Measurements from ENCODE around the gene DCLK1. TPM values are rescaled to one million over a fixed set of nuclear protein-coding genes. Genes with fewer than 3 reads are reported as not detected.

DCLK1 gene
- total RNA-seq, 1 experiment from 2014 or later: 2.2 TPM

- Histone ChIP-seq H3K4me3 (no peak overlapping the region), H3K27me3 (replicated peaks) (no peaks in the 10 kb centered on the region), H3K4me1 (replicated peaks) (peaks cover 6% of the 10 kb centered on the region), H3K9me3 (replicated peaks) (no peaks in the 10 kb centered on the region), H3K36me3 (no peaks in the 10 kb centered on the region), H3K27ac (no peak overlapping the region)
- peak in 1 of 2 experiments; percentile 20 for DNase-seq (ENCODE audit: low read depth in 1 of 2, low spot score in 2 of 2)
Observed at GRCh38 chr13:35789335-35790165, 341.6 kb downstream of the DCLK1 start.

- no peak overlapping the region for H3K27ac ChIP-seq
- peaks cover 6% of the 10 kb centered on the region for H3K4me1 ChIP-seq (replicated peaks)
- no peaks in the 10 kb centered on the region for H3K36me3 ChIP-seq
- no peak for DNase-seq (ENCODE audit: low read depth in 1 of 2, low spot score in 2 of 2)
- no peak overlapping the region for H3K4me3 ChIP-seq
- no peaks in the 10 kb centered on the region for H3K9me3 ChIP-seq (replicated peaks)
- no peaks in the 10 kb centered on the region for H3K27me3 ChIP-seq (replicated peaks)
Observed at GRCh38 chr13:35787937-35788336, 343.2 kb downstream of the DCLK1 start.

- Histone ChIP-seq H3K36me3 (no peaks in the 10 kb centered on the region), H3K27me3 (replicated peaks) (no peaks in the 10 kb centered on the region), H3K9me3 (replicated peaks) (no peaks in the 10 kb centered on the region), H3K4me1 (replicated peaks) (no peaks in the 10 kb centered on the region), H3K27ac (no peak overlapping the region), H3K4me3 (no peak overlapping the region)
- no peak for DNase-seq (ENCODE audit: low read depth in 1 of 2, low spot score in 2 of 2)
Observed at GRCh38 chr13:35785576-35786303, 345.4 kb downstream of the DCLK1 start.

- no peak overlapping the region for H3K27ac ChIP-seq
- H3K9me3 ChIP-seq (replicated peaks): no peaks in the 10 kb centered on the region
- no peaks in the 10 kb centered on the region for H3K36me3 ChIP-seq
- no peaks in the 10 kb centered on the region for H3K4me1 ChIP-seq (replicated peaks)
- no peak overlapping the region for H3K4me3 ChIP-seq
- DNase-seq (ENCODE audit: low read depth in 1 of 2, low spot score in 2 of 2): no peak
- H3K27me3 ChIP-seq (replicated peaks): no peaks in the 10 kb centered on the region
Observed at GRCh38 chr13:35784286-35784951, 346.8 kb downstream of the DCLK1 start.

- no peaks in the 10 kb centered on the region for H3K36me3 ChIP-seq
- H3K27me3 ChIP-seq (replicated peaks): no peaks in the 10 kb centered on the region
- DNase-seq (ENCODE audit: low read depth in 1 of 2, low spot score in 2 of 2): no peak
- no peaks in the 10 kb centered on the region for H3K4me1 ChIP-seq (replicated peaks)
- no peak overlapping the region for H3K4me3 ChIP-seq
- H3K27ac ChIP-seq: no peak overlapping the region
- no peaks in the 10 kb centered on the region for H3K9me3 ChIP-seq (replicated peaks)
Observed at GRCh38 chr13:35782793-35783192, 348.4 kb downstream of the DCLK1 start.

GRCh38 chr13:35781036-35782000, 349.9 kb downstream of the DCLK1 start:
- no peak for DNase-seq (ENCODE audit: low read depth in 1 of 2, low spot score in 2 of 2)
- Histone ChIP-seq H3K4me1 (replicated peaks) (no peaks in the 10 kb centered on the region), H3K27ac (no peak overlapping the region), H3K4me3 (no peak overlapping the region), H3K36me3 (no peaks in the 10 kb centered on the region), H3K27me3 (replicated peaks) (no peaks in the 10 kb centered on the region), H3K9me3 (replicated peaks) (no peaks in the 10 kb centered on the region)

GRCh38 chr13:35780613-35781012, 350.6 kb downstream of the DCLK1 start:
- H3K4me3 ChIP-seq: no peak overlapping the region
- no peak overlapping the region for H3K27ac ChIP-seq
- DNase-seq (ENCODE audit: low read depth in 1 of 2, low spot score in 2 of 2): no peak
- H3K36me3 ChIP-seq: no peaks in the 10 kb centered on the region
- no peaks in the 10 kb centered on the region for H3K9me3 ChIP-seq (replicated peaks)
- no peaks in the 10 kb centered on the region for H3K27me3 ChIP-seq (replicated peaks)
- H3K4me1 ChIP-seq (replicated peaks): no peaks in the 10 kb centered on the region

- Histone ChIP-seq H3K36me3 (no peaks in the 10 kb centered on the region), H3K4me1 (replicated peaks) (peaks cover 51% of the 10 kb centered on the region), H3K9me3 (replicated peaks) (no peaks in the 10 kb centered on the region), H3K27me3 (replicated peaks) (no peaks in the 10 kb centered on the region), H3K4me3 (no peak overlapping the region), H3K27ac (peak overlapping the region; percentile 88)
- peak; percentile 83 for DNase-seq (ENCODE audit: low read depth in 1 of 2, low spot score in 2 of 2)
Observed at GRCh38 chr13:35771898-35772297, 359.3 kb downstream of the DCLK1 start.

- Histone ChIP-seq H3K4me3 (no peak overlapping the region), H3K27me3 (replicated peaks) (no peaks in the 10 kb centered on the region), H3K9me3 (replicated peaks) (no peaks in the 10 kb centered on the region), H3K4me1 (replicated peaks) (peaks cover 53% of the 10 kb centered on the region), H3K36me3 (no peaks in the 10 kb centered on the region), H3K27ac (peak overlapping the region; percentile 85)
- DNase-seq (ENCODE audit: low read depth in 1 of 2, low spot score in 2 of 2): no peak
Observed at GRCh38 chr13:35770756-35771297, 360.4 kb downstream of the DCLK1 start.

GRCh38 chr13:35769812-35770211, 361.4 kb downstream of the DCLK1 start:
- DNase-seq (ENCODE audit: low read depth in 1 of 2, low spot score in 2 of 2): peak in 1 of 2 experiments; percentile 39
- H3K27ac ChIP-seq: peak overlapping the region; percentile 85
- peaks cover 62% of the 10 kb centered on the region for H3K4me1 ChIP-seq (replicated peaks)

GRCh38 chr13:35768551-35768950, 362.6 kb downstream of the DCLK1 start:
- Histone ChIP-seq H3K4me1 (replicated peaks) (peaks cover 74% of the 10 kb centered on the region), H3K27ac (peak overlapping the region; percentile 85), H3K36me3 (no peaks in the 10 kb centered on the region), H3K27me3 (replicated peaks) (no peaks in the 10 kb centered on the region), H3K4me3 (no peak overlapping the region), H3K9me3 (replicated peaks) (no peaks in the 10 kb centered on the region)
- peak in 1 of 2 experiments; percentile 67 for DNase-seq (ENCODE audit: low read depth in 1 of 2, low spot score in 2 of 2)

More at GRCh38 chr13:35769812-35770211, 361.4 kb downstream of the DCLK1 start:
- Histone ChIP-seq H3K9me3 (replicated peaks) (no peaks in the 10 kb centered on the region), H3K36me3 (no peaks in the 10 kb centered on the region), H3K4me3 (no peak overlapping the region), H3K27me3 (replicated peaks) (no peaks in the 10 kb centered on the region)

GRCh38 chr13:35768073-35768472, 363.1 kb downstream of the DCLK1 start:
- Histone ChIP-seq H3K27me3 (replicated peaks) (no peaks in the 10 kb centered on the region), H3K9me3 (replicated peaks) (no peaks in the 10 kb centered on the region), H3K27ac (peak overlapping the region; percentile 85), H3K4me3 (no peak overlapping the region), H3K4me1 (replicated peaks) (peaks cover 75% of the 10 kb centered on the region), H3K36me3 (no peaks in the 10 kb centered on the region)
- no peak for DNase-seq (ENCODE audit: low read depth in 1 of 2, low spot score in 2 of 2)
